Measurements from ENCODE around the gene RPS6KB2.

RPS6KB2 gene

DNA sequence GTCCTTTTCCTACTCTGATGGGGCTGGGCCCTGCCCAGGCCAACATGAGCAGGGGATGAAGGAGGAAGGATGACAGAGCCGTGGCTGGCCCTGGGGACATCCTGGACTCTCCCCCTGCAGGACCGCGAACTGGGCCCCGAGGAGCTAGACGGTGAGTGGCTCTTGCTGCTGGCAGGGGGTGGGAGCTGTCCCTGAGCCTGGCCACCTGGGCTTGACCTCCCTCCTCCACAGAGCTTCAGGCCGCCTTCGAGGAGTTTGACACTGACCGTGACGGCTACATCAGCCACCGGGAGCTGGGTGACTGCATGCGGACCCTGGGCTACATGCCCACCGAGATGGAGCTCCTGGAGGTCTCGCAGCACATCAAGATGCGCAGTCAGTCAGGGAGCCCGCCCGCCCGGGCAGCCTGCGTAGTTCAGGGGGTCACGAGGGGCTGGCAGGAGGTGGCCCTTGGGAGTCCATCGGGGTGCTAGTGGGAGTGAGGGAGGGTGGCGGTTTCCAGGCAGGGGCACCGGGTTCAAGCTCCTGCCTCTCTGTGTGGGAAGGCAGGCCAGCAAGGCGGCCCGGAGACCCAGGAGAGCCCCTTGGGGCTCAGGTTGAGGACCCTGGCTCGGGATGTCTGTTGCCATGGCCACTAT is 27.9 kb downstream of the RPS6KB2 start:
- Histone ChIP-seq H3K27me3 (ENCODE audit: insufficient read depth, low read depth, severe bottlenecking) (no peaks in the 10 kb centered on the region), H3K36me3 (no peaks in the 10 kb centered on the region), H3K4me3 (ENCODE audit: low read depth, low read length) (no peak overlapping the region), H3K9me3 (ENCODE audit: severe bottlenecking) (no peaks in the 10 kb centered on the region), H3K27ac (no peak overlapping the region)
- TF ChIP-seq, protein P1, sequence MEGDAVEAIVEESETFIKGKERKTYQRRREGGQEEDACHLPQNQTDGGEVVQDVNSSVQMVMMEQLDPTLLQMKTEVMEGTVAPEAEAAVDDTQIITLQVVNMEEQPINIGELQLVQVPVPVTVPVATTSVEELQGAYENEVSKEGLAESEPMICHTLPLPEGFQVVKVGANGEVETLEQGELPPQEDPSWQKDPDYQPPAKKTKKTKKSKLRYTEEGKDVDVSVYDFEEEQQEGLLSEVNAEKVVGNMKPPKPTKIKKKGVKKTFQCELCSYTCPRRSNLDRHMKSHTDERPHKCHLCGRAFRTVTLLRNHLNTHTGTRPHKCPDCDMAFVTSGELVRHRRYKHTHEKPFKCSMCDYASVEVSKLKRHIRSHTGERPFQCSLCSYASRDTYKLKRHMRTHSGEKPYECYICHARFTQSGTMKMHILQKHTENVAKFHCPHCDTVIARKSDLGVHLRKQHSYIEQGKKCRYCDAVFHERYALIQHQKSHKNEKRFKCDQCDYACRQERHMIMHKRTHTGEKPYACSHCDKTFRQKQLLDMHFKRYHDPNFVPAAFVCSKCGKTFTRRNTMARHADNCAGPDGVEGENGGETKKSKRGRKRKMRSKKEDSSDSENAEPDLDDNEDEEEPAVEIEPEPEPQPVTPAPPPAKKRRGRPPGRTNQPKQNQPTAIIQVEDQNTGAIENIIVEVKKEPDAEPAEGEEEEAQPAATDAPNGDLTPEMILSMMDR (IDR thresholded peaks at IDR 0.05; ENCODE audit: low read depth, low read length), result no peak
- no peak for DNase-seq

DNA sequence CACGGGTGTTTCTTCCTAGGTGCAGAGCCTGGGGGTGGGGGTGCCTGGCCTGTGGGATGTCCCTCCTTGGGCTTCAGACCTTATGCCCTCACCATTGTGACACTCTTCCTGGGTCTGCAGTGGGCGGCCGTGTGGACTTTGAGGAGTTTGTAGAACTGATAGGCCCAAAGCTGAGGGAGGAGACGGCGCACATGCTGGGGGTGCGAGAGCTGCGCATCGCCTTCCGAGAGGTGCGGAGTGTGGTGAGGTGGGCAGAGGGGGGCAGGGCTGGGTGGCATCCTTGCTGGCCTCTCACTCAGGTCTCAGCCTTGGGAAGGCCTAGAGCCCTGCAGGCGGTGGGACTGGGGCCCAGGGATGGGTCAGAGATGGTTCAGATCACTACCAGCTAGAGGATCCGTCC is 29.2 kb downstream of the RPS6KB2 start:
- Histone ChIP-seq H3K9me3 (ENCODE audit: severe bottlenecking) (no peaks in the 10 kb centered on the region), H3K4me3 (ENCODE audit: low read depth, low read length) (no peak overlapping the region), H3K36me3 (no peaks in the 10 kb centered on the region), H3K27me3 (ENCODE audit: insufficient read depth, low read depth, severe bottlenecking) (no peaks in the 10 kb centered on the region), H3K27ac (no peak overlapping the region)
- TF ChIP-seq, protein P1 (IDR thresholded peaks at IDR 0.05; ENCODE audit: low read depth, low read length), result no peak
- no peak for DNase-seq

DNA sequence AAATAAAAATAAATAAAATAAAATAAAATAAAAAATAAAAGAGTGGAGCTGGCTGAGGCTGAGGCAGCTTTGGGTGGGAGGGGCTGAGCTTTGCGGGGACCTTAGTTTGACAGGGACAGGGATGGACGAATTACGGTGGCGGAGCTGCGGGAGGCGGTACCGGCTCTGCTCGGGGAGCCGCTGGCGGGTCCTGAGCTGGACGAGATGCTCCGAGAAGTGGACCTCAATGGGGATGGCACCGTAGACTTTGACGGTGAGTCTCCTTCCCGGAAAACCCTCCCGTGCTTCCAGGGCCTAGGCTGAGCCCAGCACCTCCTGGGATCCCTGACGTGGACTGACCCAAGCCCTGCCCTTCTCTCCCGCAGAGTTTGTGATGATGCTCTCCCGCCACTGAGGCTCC is 30.0 kb downstream of the RPS6KB2 start:
- H3K4me3 ChIP-seq (ENCODE audit: low read depth, low read length), result no peak overlapping the region
- no peaks in the 10 kb centered on the region for H3K9me3 ChIP-seq (ENCODE audit: severe bottlenecking)
- no peak overlapping the region for H3K27ac ChIP-seq
- TF ChIP-seq, protein P1 (IDR thresholded peaks at IDR 0.05; ENCODE audit: low read depth, low read length), result no peak
- no peak for DNase-seq
- no peaks in the 10 kb centered on the region for H3K27me3 ChIP-seq (ENCODE audit: insufficient read depth, low read depth, severe bottlenecking)
- H3K36me3 ChIP-seq, result no peaks in the 10 kb centered on the region

DNA sequence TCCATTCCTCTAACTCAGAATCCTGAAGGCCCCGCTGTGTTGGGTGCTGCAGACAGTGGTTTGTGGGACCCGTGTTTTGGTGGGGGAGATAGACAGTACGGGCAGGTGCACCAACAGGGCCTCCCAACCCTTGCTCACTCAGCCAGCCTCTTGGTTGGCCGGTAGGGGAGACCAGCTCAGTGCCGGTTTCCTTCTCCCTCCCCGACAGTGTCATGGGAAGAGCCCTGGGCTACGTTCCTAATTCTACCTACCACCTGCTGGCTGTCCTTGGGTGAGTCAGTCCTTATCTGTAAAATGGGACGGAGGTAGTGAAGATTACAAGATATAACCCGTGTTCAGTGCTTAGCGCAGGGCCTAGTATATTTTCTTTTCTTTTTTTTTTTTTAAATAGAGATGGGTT is 34.9 kb downstream of the RPS6KB2 start:
- TF ChIP-seq, protein P1 (IDR thresholded peaks at IDR 0.05; ENCODE audit: low read depth, low read length), result no peak
- no peak for DNase-seq
- Histone ChIP-seq H3K4me3 (ENCODE audit: low read depth, low read length) (no peak overlapping the region), H3K9me3 (ENCODE audit: severe bottlenecking) (no peaks in the 10 kb centered on the region), H3K27ac (no peak overlapping the region), H3K36me3 (no peaks in the 10 kb centered on the region), H3K27me3 (ENCODE audit: insufficient read depth, low read depth, severe bottlenecking) (no peaks in the 10 kb centered on the region)

DNA sequence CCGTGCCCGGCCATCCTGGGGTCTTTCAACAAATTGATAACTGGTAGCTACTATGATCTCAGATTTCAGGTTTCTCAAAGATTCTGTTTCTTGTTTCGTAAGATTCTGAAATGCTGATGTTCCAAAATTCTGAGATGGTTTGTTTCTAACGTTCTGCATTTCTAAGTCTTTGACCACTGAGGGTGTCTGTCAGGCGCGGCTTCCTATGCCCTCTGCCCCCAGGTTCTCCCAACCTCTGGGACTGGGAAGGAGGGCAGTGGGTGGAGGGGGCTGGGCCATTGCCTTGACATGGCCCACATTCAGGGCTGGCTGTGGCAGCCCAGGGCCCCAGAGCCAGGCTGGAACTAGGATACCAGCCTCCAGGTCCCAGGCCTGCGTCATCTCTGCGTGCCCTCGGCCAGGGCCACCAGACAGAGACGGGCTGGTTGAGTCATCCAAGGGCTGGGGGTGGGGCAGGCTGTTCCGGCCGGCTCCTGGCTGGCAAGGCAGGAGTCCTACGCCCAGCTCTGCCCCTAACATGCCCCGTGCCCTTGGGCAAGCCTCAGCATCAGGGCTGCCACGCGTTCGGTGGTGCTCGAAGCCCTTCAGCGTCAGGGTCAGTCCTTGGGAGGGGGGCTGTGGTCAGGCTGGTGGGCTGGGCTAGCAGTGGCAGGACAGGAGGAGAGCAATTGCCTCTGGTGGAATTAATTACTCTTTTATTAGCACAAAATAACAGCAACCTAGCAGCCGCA is 35.6 kb downstream of the RPS6KB2 start:
- DNase-seq, result no peak
- Histone ChIP-seq H3K27ac (no peak overlapping the region), H3K4me3 (ENCODE audit: low read depth, low read length) (no peak overlapping the region), H3K27me3 (ENCODE audit: insufficient read depth, low read depth, severe bottlenecking) (no peaks in the 10 kb centered on the region), H3K9me3 (ENCODE audit: severe bottlenecking) (no peaks in the 10 kb centered on the region), H3K36me3 (no peaks in the 10 kb centered on the region)
- TF ChIP-seq, protein P1 (IDR thresholded peaks at IDR 0.05; ENCODE audit: low read depth, low read length), result no peak

Data from WERI-Rb-1 (cell line).